GM12878 (cell line): ENCODE results near the gene ARHGEF3. TPM values are rescaled to one million over a fixed set of nuclear protein-coding genes. Genes with fewer than 3 reads are reported as not detected.

Source experiments
- ATF2 ChIP-seq: IDR thresholded peaks from 2 replicates; pipeline ENCODE4 v1.6.1; 2012; ENCODE audit warnings: low read length, inconsistent platforms
- BCL3 ChIP-seq: IDR thresholded peaks from 2 replicates; pipeline ENCODE4 v1.6.1; 2011; ENCODE audit warnings: borderline replicate concordance, low read depth, mild to moderate bottlenecking, moderate library complexity, low read length; ENCODE audit not compliant: insufficient read depth, poor library complexity, severe bottlenecking
- BMI1 ChIP-seq: fragments of 450-650 bp; IDR thresholded peaks from 2 replicates; pipeline ENCODE4 v1.6.1; 2016; ENCODE audit warnings: mild to moderate bottlenecking, moderate library complexity, borderline replicate concordance
- CTCF ChIP-seq, 3 experiments: IDR thresholded peaks in 2 of 3; conservative IDR thresholded peaks in 1 of 3; 2 replicates each; pipeline ENCODE4 v1.5.1; 2011; ENCODE audit warnings: low read depth in 3 of 3, low read length in 3 of 3, mild to moderate bottlenecking in 3 of 3, control low read depth in 2 of 3, moderate library complexity in 2 of 3, inconsistent platforms in 1 of 3, mixed read lengths in 1 of 3; ENCODE audit not compliant: control insufficient read depth in 2 of 3, insufficient read depth in 1 of 3; ENCODE audit errors: extremely low read depth in 1 of 3
- E4F1 ChIP-seq: fragments of 450-650 bp; IDR thresholded peaks from 2 replicates; pipeline ENCODE4 v1.6.1; 2018; ENCODE audit warnings: borderline replicate concordance, mild to moderate bottlenecking; ENCODE audit not compliant: partially characterized antibody
- EZH2 ChIP-seq: IDR thresholded peaks from 2 replicates; pipeline ENCODE4 v1.6.1; 2012; ENCODE audit warnings: low read depth, mild to moderate bottlenecking, control low read depth, inconsistent platforms, low read length, borderline replicate concordance; ENCODE audit not compliant: control insufficient read depth
- IKZF1 ChIP-seq: fragments of 450-650 bp; conservative IDR thresholded peaks from 2 replicates; pipeline ENCODE4 v1.6.1; 2017; ENCODE audit warnings: antibody characterized with exemption, mild to moderate bottlenecking
- KAT2A ChIP-seq: conservative IDR thresholded peaks from 2 replicates; pipeline ENCODE4 v1.6.1; 2011; ENCODE audit warnings: low read depth, low read length; ENCODE audit not compliant: control insufficient read depth
- MLLT1 ChIP-seq: fragments of 450-650 bp; IDR thresholded peaks from 2 replicates; pipeline ENCODE4 v1.6.1; 2016; ENCODE audit warnings: mild to moderate bottlenecking
- MXI1 ChIP-seq: fragments of 150-350 bp; IDR thresholded peaks from 2 replicates; pipeline ENCODE4 v1.6.1; 2011; ENCODE audit warnings: low read depth, mild to moderate bottlenecking, inconsistent platforms, low read length, improper control_type of control experiment
- NRF1 ChIP-seq: conservative IDR thresholded peaks from 2 replicates; pipeline ENCODE4 v1.6.1; 2011; ENCODE audit warnings: mild to moderate bottlenecking, low read depth, low read length, improper control_type of control experiment
- PML ChIP-seq: IDR thresholded peaks from 2 replicates; pipeline ENCODE4 v1.6.1; 2012; ENCODE audit warnings: low read length, inconsistent platforms
- RAD51 ChIP-seq: fragments of 450-650 bp; IDR thresholded peaks from 2 replicates; pipeline ENCODE4 v1.6.1; 2016; ENCODE audit warnings: moderate library complexity, mild to moderate bottlenecking, inconsistent platforms
- RELB ChIP-seq: fragments of 450-650 bp; IDR thresholded peaks from 2 replicates; pipeline ENCODE4 v1.6.1; 2017; ENCODE audit warnings: low read depth, mild to moderate bottlenecking, moderate library complexity
- SMARCA5 ChIP-seq: fragments of 450-650 bp; IDR thresholded peaks from 2 replicates; pipeline ENCODE4 v1.6.1; 2017; ENCODE audit warnings: mild to moderate bottlenecking
- STAT3 ChIP-seq: IDR thresholded peaks from 2 replicates; pipeline ENCODE4 v1.6.1; 2011; ENCODE audit warnings: low read depth, low read length, improper control_type of control experiment
- SUZ12 ChIP-seq: fragments of 200-600 bp; sonication (generic); IDR thresholded peaks from one replicate; pipeline ENCODE4 v1.6.1; 2018; ENCODE audit warnings: antibody characterized with exemption, mild to moderate bottlenecking; ENCODE audit not compliant: unreplicated experiment
- TAF1 ChIP-seq: IDR thresholded peaks from 2 replicates; pipeline ENCODE4 v1.6.1; 2011; ENCODE audit warnings: mild to moderate bottlenecking, low read depth, low read length, borderline replicate concordance
- TCF3 ChIP-seq: IDR thresholded peaks from 2 replicates; pipeline ENCODE4 v1.6.1; 2012; ENCODE audit warnings: low read depth, mild to moderate bottlenecking, low read length, borderline replicate concordance; ENCODE audit not compliant: insufficient read depth
- YY1 ChIP-seq: IDR thresholded peaks from 2 replicates; pipeline ENCODE4 v1.6.1; 2011; ENCODE audit warnings: low read depth, mild to moderate bottlenecking, low read length
- polyA plus RNA-seq, 11 experiments: library from polyadenylated mRNA; depleted of rRNA in 4 of 11; unstranded in 6 of 11; stranded (reverse) in 5 of 11; fragments of >200 nt; fragmentation: Nextera tagmentation in 4 of 11; fragmentation: Illumina TruSeq in 1 of 11; extraction: Ambion mirVana in 4 of 11; extraction: Trizol in 1 of 11; gene quantifications; 1 replicate in 1 of 11; 2 replicates in 10 of 11; pipeline versions ENCODE4 v1.2.1 to v1.2.3, GENCODE V29; 2011 to 2016; ENCODE audit warnings: inconsistent platforms in 2 of 11, missing spikeins in 2 of 11, low read depth in 1 of 11
- total RNA-seq, 4 experiments: library from RNA; depleted of rRNA in 3 of 4; stranded (reverse); fragments of >200 nt in 3 of 4; fragmentation: Illumina TruSeq in 1 of 4; extraction: Trizol in 1 of 4; gene quantifications; 2 replicates each; pipeline versions ENCODE4 v1.2.1 to v1.2.3, GENCODE V29; 2013 to 2021

The ARHGEF3 gene
- total and polyA plus RNA-seq, 10 of the 15 experiments (the other 5 are each of a cell fraction or from before 2014, with no cell fraction given) = 21.8 to 78.7 (median 56.2) TPM

GRCh38 chr3:56787784-56788256 lies 13.9 kb downstream of the ARHGEF3 start (continued):
- no peak for TF ChIP-seq BCL3
- peak; percentile 64; the same call in 1 of the 2 replicates for TF ChIP-seq IKZF1
- TF ChIP-seq NRF1 = no peak
- no peak for TF ChIP-seq MXI1
- TF ChIP-seq ATF2 = no peak
- no peak for TF ChIP-seq EZH2
- TF ChIP-seq CTCF (IDR thresholded peaks at IDR 0.05 in 2 of 3, conservative IDR thresholded peaks at IDR 0.05 in 1 of 3; ENCODE audit: control insufficient read depth in 2 of 3, extremely low read depth in 1 of 3, insufficient read depth in 1 of 3, low read depth in 3 of 3, low read length in 3 of 3) = no peak
- no peak for TF ChIP-seq PML
- no peak for TF ChIP-seq E4F1
- TF ChIP-seq RELB = peak; percentile 48; the same call in 1 of the 2 replicates
- TF ChIP-seq TCF3 = no peak
- peak; percentile 86 for TF ChIP-seq SMARCA5
- TF ChIP-seq BMI1 = no peak
- no peak for TF ChIP-seq RAD51
- no peak for TF ChIP-seq SUZ12
- peak; percentile 82; the same call in 1 of the 2 replicates for TF ChIP-seq MLLT1
- TF ChIP-seq YY1 = no peak
- no peak for TF ChIP-seq KAT2A
- TF ChIP-seq STAT3 = no peak
- no peak for TF ChIP-seq TAF1
